HepG2 (cell line): Measurements from ENCODE around the gene CCDC87. TPM values are rescaled to one million over a fixed set of nuclear protein-coding genes. Genes with fewer than 3 reads are reported as not detected.
A peak's percentile ranks its signal among the peaks of the same experiment; 100 is the strongest.

ENCODE experiments used
- CEBPB ChIP-seq: IDR thresholded peaks from 2 replicates; pipeline ENCODE4 v1.6.1; 2011; ENCODE audit warnings: low read depth, low read length, improper control_type of control experiment, borderline replicate concordance
- ELF3 ChIP-seq: IDR thresholded peaks from 2 replicates; pipeline ENCODE4 v1.6.1; 2016; ENCODE audit warnings: missing genetic modification reagents, missing compliant biosample characterization
- EP300 ChIP-seq, 3 experiments: sonication (generic) in 1 of 3; formaldehyde crosslinking in 1 of 3; IDR thresholded peaks; 2 replicates each; pipeline versions ENCODE4 v1.5.1 to v1.6.1; 2011 to 2020; ENCODE audit warnings: low read depth in 2 of 3, low read length in 2 of 3, borderline replicate concordance in 1 of 3, improper control_type of control experiment in 1 of 3, mild to moderate bottlenecking in 1 of 3, missing genetic modification reagents in 1 of 3, moderate library complexity in 1 of 3
- FOXO1 ChIP-seq: sonication (generic); formaldehyde crosslinking; IDR thresholded peaks from 2 replicates; pipeline ENCODE4 v1.4.0; 2020; ENCODE audit warnings: missing genetic modification reagents
- GATAD2A ChIP-seq: IDR thresholded peaks from 2 replicates; pipeline ENCODE4 v1.6.1; 2016
- HNF4G ChIP-seq, 2 experiments: sonication (generic) in 1 of 2; formaldehyde crosslinking in 1 of 2; IDR thresholded peaks; 2 replicates each; pipeline versions ENCODE4 v1.4.0 to v1.6.1; 2011 to 2020; ENCODE audit warnings: borderline replicate concordance in 2 of 2, low read depth in 2 of 2, mild to moderate bottlenecking in 2 of 2, low read length in 1 of 2, missing genetic modification reagents in 1 of 2, moderate library complexity in 1 of 2
- HNRNPL ChIP-seq: fragments of 200-400 bp; formaldehyde crosslinking; IDR thresholded peaks from 2 replicates; pipeline ENCODE4 v1.6.1; 2017; ENCODE audit warnings: mild to moderate bottlenecking, low read depth, low read length
- MXD4 ChIP-seq: IDR thresholded peaks from 2 replicates; pipeline ENCODE4 v1.6.1; 2016; ENCODE audit warnings: mild to moderate bottlenecking, missing biosample characterization, missing genetic modification reagents
- PCBP2 ChIP-seq: fragments of 200-400 bp; formaldehyde crosslinking; optimal IDR thresholded peaks from 2 replicates; pipeline ENCODE3; 2018; ENCODE audit warnings: low read length, low read depth; ENCODE audit not compliant: poor library complexity, severe bottlenecking
- SOX6 ChIP-seq, 2 experiments: fragments of 450-650 bp in 1 of 2; sonication (generic) in 1 of 2; formaldehyde crosslinking in 1 of 2; IDR thresholded peaks; 2 replicates each; pipeline versions ENCODE4 v1.4.0 to v1.6.1; 2017 to 2020; ENCODE audit warnings: antibody characterized with exemption in 1 of 2, mild to moderate bottlenecking in 1 of 2, missing genetic modification reagents in 1 of 2
- TARDBP ChIP-seq: sonication (generic); formaldehyde crosslinking; IDR thresholded peaks from 2 replicates; pipeline ENCODE4 v1.8.0; 2022; ENCODE audit warnings: mild to moderate bottlenecking, missing genetic modification reagents
- TBL1XR1 ChIP-seq: fragments of 150-350 bp; IDR thresholded peaks from 2 replicates; pipeline ENCODE4 v1.6.1; 2014; ENCODE audit warnings: borderline replicate concordance, low read length; ENCODE audit not compliant: partially characterized antibody
- ZBTB8A ChIP-seq: sonication (generic); formaldehyde crosslinking; IDR thresholded peaks from 2 replicates; pipeline ENCODE4 v1.4.0; 2020; ENCODE audit warnings: mild to moderate bottlenecking, low read depth, missing genetic modification reagents, borderline replicate concordance
- ZNF3 ChIP-seq: IDR thresholded peaks from 2 replicates; pipeline ENCODE4 v1.7.0; 2017; ENCODE audit warnings: inconsistent platforms
- ZNF777 ChIP-seq: sonication (generic); formaldehyde crosslinking; IDR thresholded peaks from 2 replicates; pipeline ENCODE4 v1.4.0; 2020; ENCODE audit warnings: missing genetic modification reagents
- ZSCAN12 ChIP-seq: sonication (generic); formaldehyde crosslinking; IDR thresholded peaks from 2 replicates; pipeline ENCODE4 v1.9.0; 2021; ENCODE audit warnings: mild to moderate bottlenecking, missing genetic modification reagents
- polyA plus RNA-seq, 8 experiments: library from polyadenylated mRNA; depleted of rRNA in 3 of 8; stranded (reverse) in 7 of 8; unstranded in 1 of 8; fragments of >200 nt; fragmentation: Illumina TruSeq in 4 of 8; extraction: Trizol in 4 of 8; gene quantifications; 2 replicates each; pipeline versions ENCODE4 v1.2.1 to v1.2.3, GENCODE V29; 2011 to 2016; ENCODE audit warnings: low read depth in 4 of 8, missing spikeins in 1 of 8, mixed read lengths in 1 of 8; ENCODE audit not compliant: insufficient read depth in 1 of 8
- total RNA-seq, 5 experiments: library from RNA; depleted of rRNA; stranded (reverse); fragments of >200 nt; fragmentation: Illumina TruSeq; extraction: Trizol; gene quantifications; 2 replicates each; pipeline ENCODE4 v1.2.3, GENCODE V29; 2016; ENCODE audit warnings: low read depth in 1 of 5
- TF ChIP-seq, protein P1 (sequence below): sonication (generic); formaldehyde crosslinking; IDR thresholded peaks from 2 replicates; pipeline ENCODE4; 2020; ENCODE audit warnings: missing genetic modification reagents, mild to moderate bottlenecking, borderline replicate concordance
- TF ChIP-seq, protein P2 (sequence below): sonication (generic); formaldehyde crosslinking; IDR thresholded peaks from 2 replicates; pipeline ENCODE4 v1.9.0; 2022; ENCODE audit warnings: missing genetic modification reagents, mild to moderate bottlenecking, borderline replicate concordance
- TF ChIP-seq, protein P3 (sequence below): sonication (generic); formaldehyde crosslinking; IDR thresholded peaks from 2 replicates; pipeline ENCODE4 v1.5.1; 2020; ENCODE audit warnings: missing genetic modification reagents, mild to moderate bottlenecking, borderline replicate concordance
- TF ChIP-seq, protein P4 (sequence below): sonication (generic); formaldehyde crosslinking; IDR thresholded peaks from 2 replicates; pipeline ENCODE4 v1.5.0; 2020; ENCODE audit warnings: missing genetic modification reagents

The CCDC87 gene
- total and polyA plus RNA-seq, 2 of the 13 experiments (the other 11 are each of a cell fraction or from before 2014, with no cell fraction given): 0.05 to 0.42 TPM

DNA sequence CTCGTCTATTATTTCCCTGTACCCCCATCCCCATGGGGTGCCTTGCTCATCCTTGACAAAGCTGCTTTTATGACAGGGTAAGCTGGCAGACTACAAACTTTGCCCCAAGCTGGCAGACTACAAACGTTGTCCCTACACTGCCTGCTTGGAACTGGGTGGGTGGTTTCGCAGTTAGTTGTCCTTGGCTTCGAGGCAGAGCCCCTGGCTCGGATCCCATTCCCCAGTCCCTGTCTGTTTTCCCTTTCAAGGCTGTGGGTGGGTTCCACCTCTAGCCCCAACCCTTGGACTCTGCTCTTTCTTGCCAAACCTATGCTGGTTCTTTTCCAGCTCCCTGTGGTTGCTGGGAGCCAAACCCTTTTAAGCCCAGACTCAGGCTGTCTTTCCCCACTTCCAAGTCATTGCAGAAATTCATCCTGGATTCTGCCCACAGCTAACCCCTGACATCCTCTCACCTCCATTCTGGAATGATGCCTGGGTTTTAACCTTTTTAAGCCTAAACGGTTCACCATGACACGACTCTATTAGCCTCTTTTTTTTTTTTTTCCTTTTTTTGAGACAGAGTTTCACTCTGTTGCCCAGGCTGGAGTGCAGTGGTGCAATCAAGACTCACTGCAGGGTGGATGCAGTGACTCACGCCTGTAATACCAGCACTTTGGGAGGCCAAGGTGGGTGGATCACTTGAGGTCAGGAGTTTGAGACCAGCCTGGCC lies 14.4 kb upstream of the CCDC87 start (continued):
- TF ChIP-seq PCBP2 (no peak), ZSCAN12 (no peak), SOX6 (IDR thresholded peaks at IDR 0.05) (no peak), SOX6 (CRISPR knock-in tag; IDR thresholded peaks at IDR 0.05) (peak; percentile 40), MXD4 (CRISPR knock-in tag) (no peak), HNRNPL (peak; percentile 81; the same call in 1 of the 2 replicates), ELF3 (0 out of 2 replicates have a peak, but pooled peaks have one; percentile 21), TBL1XR1 (no peak), TARDBP (CRISPR knock-in tag) (no peak; the same call in 1 of the 2 replicates), ZBTB8A (CRISPR knock-in tag) (no peak), HNF4G (IDR thresholded peaks at IDR 0.05; ENCODE audit: borderline replicate concordance, low read depth, low read length) (peak; percentile 70), HNF4G (CRISPR knock-in tag; IDR thresholded peaks at IDR 0.05; ENCODE audit: borderline replicate concordance, low read depth) (0 out of 2 replicates have a peak, but pooled peaks have one; percentile 38), CEBPB (peak; percentile 55), FOXO1 (0 out of 2 replicates have a peak, but pooled peaks have one; percentile 29), EP300 (IDR thresholded peaks at IDR 0.05; ENCODE audit: low read depth in 2 of 2, low read length in 2 of 2) (peak in 1 of 2 experiments; percentile 54; a peak in 1 of 4 replicates), EP300 (CRISPR knock-in tag; IDR thresholded peaks at IDR 0.05; ENCODE audit: borderline replicate concordance) (no peak), GATAD2A (CRISPR knock-in tag) (peak; percentile 74), ZNF777 (CRISPR knock-in tag) (peak; percentile 34; the same call in 1 of the 2 replicates), ZNF3 (0 out of 2 replicates have a peak, but pooled peaks have one; percentile 30)
- TF ChIP-seq, protein P1, sequence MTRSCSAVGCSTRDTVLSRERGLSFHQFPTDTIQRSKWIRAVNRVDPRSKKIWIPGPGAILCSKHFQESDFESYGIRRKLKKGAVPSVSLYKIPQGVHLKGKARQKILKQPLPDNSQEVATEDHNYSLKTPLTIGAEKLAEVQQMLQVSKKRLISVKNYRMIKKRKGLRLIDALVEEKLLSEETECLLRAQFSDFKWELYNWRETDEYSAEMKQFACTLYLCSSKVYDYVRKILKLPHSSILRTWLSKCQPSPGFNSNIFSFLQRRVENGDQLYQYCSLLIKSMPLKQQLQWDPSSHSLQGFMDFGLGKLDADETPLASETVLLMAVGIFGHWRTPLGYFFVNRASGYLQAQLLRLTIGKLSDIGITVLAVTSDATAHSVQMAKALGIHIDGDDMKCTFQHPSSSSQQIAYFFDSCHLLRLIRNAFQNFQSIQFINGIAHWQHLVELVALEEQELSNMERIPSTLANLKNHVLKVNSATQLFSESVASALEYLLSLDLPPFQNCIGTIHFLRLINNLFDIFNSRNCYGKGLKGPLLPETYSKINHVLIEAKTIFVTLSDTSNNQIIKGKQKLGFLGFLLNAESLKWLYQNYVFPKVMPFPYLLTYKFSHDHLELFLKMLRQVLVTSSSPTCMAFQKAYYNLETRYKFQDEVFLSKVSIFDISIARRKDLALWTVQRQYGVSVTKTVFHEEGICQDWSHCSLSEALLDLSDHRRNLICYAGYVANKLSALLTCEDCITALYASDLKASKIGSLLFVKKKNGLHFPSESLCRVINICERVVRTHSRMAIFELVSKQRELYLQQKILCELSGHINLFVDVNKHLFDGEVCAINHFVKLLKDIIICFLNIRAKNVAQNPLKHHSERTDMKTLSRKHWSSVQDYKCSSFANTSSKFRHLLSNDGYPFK (CRISPR knock-in tag): no peak
- TF ChIP-seq, protein P2, sequence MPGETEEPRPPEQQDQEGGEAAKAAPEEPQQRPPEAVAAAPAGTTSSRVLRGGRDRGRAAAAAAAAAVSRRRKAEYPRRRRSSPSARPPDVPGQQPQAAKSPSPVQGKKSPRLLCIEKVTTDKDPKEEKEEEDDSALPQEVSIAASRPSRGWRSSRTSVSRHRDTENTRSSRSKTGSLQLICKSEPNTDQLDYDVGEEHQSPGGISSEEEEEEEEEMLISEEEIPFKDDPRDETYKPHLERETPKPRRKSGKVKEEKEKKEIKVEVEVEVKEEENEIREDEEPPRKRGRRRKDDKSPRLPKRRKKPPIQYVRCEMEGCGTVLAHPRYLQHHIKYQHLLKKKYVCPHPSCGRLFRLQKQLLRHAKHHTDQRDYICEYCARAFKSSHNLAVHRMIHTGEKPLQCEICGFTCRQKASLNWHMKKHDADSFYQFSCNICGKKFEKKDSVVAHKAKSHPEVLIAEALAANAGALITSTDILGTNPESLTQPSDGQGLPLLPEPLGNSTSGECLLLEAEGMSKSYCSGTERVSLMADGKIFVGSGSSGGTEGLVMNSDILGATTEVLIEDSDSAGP (CRISPR knock-in tag): 0 out of 2 replicates have a peak, but pooled peaks have one; percentile 32
- TF ChIP-seq, protein P3, sequence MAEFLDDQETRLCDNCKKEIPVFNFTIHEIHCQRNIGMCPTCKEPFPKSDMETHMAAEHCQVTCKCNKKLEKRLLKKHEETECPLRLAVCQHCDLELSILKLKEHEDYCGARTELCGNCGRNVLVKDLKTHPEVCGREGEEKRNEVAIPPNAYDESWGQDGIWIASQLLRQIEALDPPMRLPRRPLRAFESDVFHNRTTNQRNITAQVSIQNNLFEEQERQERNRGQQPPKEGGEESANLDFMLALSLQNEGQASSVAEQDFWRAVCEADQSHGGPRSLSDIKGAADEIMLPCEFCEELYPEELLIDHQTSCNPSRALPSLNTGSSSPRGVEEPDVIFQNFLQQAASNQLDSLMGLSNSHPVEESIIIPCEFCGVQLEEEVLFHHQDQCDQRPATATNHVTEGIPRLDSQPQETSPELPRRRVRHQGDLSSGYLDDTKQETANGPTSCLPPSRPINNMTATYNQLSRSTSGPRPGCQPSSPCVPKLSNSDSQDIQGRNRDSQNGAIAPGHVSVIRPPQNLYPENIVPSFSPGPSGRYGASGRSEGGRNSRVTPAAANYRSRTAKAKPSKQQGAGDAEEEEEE (CRISPR knock-in tag): no peak
- TF ChIP-seq, protein P4, sequence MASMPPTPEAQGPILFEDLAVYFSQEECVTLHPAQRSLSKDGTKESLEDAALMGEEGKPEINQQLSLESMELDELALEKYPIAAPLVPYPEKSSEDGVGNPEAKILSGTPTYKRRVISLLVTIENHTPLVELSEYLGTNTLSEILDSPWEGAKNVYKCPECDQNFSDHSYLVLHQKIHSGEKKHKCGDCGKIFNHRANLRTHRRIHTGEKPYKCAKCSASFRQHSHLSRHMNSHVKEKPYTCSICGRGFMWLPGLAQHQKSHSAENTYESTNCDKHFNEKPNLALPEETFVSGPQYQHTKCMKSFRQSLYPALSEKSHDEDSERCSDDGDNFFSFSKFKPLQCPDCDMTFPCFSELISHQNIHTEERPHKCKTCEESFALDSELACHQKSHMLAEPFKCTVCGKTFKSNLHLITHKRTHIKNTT (CRISPR knock-in tag): no peak
